ENCODE data around the gene FAM234B. TPM values are rescaled to one million over a fixed set of nuclear protein-coding genes. Genes with fewer than 3 reads are reported as not detected.

The FAM234B gene
- total RNA-seq, 2 donors from 2014 or later = 4.5 to 8.5 TPM

- Histone ChIP-seq H3K4me3 (no peak overlapping the region), H3K36me3 (no peaks in the 10 kb centered on the region), H3K4me1 (ENCODE audit: control insufficient read depth in 1 of 2, low read depth in 2 of 2) (peaks cover 0 to 7% of the 10 kb centered on the region in 2 donors), H3K9me3 (no peaks in the 10 kb centered on the region), H3K27me3 (replicated peaks; ENCODE audit: insufficient read depth) (no peaks in the 10 kb centered on the region), H3K27ac (no peak overlapping the region)
- no peak for ATAC-seq (ENCODE audit: insufficient number of reproducible peaks, low FRiP score, low read depth)
- TF ChIP-seq, protein P1, sequence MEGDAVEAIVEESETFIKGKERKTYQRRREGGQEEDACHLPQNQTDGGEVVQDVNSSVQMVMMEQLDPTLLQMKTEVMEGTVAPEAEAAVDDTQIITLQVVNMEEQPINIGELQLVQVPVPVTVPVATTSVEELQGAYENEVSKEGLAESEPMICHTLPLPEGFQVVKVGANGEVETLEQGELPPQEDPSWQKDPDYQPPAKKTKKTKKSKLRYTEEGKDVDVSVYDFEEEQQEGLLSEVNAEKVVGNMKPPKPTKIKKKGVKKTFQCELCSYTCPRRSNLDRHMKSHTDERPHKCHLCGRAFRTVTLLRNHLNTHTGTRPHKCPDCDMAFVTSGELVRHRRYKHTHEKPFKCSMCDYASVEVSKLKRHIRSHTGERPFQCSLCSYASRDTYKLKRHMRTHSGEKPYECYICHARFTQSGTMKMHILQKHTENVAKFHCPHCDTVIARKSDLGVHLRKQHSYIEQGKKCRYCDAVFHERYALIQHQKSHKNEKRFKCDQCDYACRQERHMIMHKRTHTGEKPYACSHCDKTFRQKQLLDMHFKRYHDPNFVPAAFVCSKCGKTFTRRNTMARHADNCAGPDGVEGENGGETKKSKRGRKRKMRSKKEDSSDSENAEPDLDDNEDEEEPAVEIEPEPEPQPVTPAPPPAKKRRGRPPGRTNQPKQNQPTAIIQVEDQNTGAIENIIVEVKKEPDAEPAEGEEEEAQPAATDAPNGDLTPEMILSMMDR (IDR thresholded peaks at IDR 0.05) = no peak
- no peak for DNase-seq (ENCODE audit: low spot score)
Measured at GRCh38 chr12:13130981-13131380, 86.8 kb downstream of the FAM234B start.

Other genes with a start within 250 kb of the FAM234B start
- 10 to 100 TPM; 43.5 to 51.1 TPM for gene DDX47, start 231.0 kb upstream of the FAM234B start, total RNA-seq
- gene GPRC5A, start 152.8 kb upstream of the FAM234B start, total RNA-seq = 100 to 1,000 TPM in 1 of 2 donors, 10 to 100 TPM in 1; 42.8 to 123 TPM
- gene GPRC5D, start 92.2 kb upstream of the FAM234B start, total RNA-seq = not detected
- 10 to 100 TPM; 39.9 to 57.8 TPM for gene HEBP1, start 44.1 kb upstream of the FAM234B start, total RNA-seq
- not detected for gene GSG1, start 59.3 kb downstream of the FAM234B start, total RNA-seq
- 1,000 to 10,000 TPM in 1 of 2 donors, 100 to 1,000 TPM in 1; 295 to 1,389 TPM for gene EMP1, start 152.3 kb downstream of the FAM234B start, total RNA-seq

Data from thoracic aorta (tissue), 2 donors.